ENCODE data around the gene RPGR.

Gene RPGR

DNA sequence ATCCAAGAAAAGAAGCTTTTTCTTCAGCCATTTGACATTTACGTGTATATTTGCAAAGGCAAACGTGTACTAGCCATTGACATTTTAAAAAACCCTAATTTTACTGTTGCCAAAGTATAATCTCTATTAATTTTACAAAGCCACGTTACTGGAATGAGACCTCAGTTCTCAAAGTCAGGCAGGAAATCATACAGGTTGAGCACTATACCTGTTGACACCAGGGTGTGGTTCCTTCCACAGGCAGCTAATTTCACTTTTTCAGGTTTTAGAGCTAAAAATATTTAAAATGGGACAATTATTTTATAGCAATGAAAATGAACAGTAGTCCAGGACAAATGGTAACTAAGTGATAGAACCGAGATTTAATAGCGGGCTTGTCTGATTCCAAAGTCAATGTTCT is 6.5 kb downstream of the RPGR start:
- DNase-seq (ENCODE audit: low read depth) = no peak

DNA sequence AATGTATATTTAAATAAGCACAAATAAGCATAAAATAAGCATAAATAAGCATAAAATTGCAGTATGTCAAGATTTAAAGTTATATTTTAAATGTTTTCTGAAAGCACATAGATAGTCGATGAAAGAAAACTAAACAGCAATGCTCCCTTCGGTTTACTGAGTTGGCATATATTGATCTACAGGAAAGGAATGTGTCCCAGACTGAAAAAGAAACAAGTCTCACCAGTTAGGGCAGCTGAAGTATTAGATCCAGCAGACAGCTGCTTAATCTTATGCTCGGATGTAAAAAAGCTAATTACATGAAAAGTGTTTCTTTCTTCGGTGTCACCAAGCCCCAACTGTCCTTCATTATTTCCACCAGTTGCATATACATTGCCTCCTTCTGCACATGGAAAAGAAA is 8.7 kb downstream of the RPGR start:
- no peak for DNase-seq (ENCODE audit: low read depth)

DNA sequence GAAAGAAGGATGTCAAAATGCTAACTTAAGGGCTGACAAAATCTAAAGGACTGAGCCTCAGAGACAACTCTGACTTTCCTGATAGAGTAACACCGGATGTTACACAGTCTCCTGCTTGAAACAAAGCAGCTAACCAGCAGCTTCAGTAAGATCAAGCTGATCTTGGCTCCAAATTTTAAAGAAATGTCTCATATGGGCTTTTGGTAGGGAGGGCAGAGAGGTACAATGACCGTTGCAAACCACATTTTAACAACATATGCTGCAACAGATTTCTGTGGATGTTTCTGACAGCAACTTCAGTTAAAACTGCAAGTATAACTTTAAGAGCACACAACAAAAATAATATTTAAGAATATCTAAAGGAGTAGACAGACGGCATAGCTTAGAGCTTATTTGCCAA is 9.1 kb downstream of the RPGR start:
- no peak for DNase-seq (ENCODE audit: low read depth)

DNA sequence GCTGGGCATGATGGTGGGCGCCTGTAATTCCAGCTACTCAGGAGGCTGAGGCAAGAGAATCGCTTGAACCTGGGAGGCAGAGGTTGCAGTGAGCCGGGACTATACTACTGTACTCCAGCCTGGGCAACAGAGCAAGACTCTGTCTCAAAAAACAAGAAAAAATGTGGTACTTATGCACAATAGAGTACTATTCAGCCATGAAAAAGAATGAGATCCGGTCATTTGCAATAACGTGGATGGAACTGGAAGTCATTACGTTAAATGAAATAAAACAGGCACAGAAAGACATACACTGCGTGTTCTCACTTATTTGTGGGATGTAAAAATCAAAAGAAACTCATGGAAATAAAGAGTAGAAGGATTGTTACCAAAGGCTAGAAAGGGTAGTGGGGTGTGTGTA is 12.1 kb downstream of the RPGR start:
- DNase-seq (ENCODE audit: low read depth) = no peak

DNA sequence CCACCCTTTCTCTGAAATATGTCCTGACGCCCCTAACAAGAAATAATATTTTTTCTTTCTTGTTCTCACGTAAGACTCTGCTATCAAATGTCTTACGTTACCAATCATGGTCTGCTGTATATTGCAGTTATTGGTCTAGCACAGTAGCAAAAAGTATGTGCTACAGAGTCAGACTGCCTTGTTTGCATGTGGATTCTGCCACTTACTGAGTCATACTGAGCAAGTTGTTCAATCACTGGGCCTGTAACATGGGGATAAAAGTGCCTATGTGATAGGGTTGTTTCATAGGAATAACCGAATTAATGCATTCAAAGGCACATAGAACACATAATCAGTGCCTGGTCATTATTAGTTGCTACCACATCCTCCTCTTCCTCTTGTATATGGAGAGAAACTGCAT is 14.1 kb downstream of the RPGR start:
- DNase-seq (ENCODE audit: low read depth) = no peak

DNA sequence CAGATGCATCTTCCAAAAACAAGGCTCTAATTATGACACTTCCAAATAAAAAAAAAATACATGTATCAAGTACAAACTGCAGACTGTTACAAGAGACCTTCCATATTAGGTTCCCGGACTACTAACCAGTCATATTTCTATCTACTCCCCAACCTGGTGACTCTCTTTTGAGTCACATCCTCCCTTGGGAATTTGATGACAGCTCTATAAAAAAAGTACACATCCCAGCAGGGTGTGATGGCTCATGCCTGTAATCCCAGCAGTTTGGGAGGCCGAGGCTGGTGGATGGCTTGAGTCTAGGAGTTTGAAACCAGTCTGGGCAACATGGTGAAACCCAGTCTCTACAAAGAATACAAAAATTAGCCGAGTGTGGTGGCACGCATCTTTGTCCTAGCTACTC is 14.9 kb downstream of the RPGR start:
- DNase-seq (ENCODE audit: low read depth) = no peak

DNA sequence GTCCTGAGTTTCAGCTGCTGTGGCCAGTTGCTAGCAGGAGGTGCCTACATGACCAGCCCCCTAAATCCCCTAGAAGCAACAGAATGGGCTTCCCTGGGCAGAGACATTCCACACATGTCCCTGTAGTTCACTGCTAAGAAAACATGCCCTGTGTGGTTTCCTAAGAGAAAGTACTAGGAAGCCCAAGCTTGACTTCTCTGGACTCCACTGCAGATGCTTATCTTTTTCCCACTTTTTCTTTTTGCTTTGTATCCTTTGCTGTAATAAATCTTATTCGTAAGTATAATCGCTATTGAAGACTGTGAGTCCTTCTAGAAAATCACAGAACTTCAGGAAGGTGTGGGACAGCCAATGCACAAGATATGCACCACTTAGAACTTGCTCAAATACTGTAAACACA is 15.6 kb downstream of the RPGR start:
- DNase-seq (ENCODE audit: low read depth) = no peak

DNA sequence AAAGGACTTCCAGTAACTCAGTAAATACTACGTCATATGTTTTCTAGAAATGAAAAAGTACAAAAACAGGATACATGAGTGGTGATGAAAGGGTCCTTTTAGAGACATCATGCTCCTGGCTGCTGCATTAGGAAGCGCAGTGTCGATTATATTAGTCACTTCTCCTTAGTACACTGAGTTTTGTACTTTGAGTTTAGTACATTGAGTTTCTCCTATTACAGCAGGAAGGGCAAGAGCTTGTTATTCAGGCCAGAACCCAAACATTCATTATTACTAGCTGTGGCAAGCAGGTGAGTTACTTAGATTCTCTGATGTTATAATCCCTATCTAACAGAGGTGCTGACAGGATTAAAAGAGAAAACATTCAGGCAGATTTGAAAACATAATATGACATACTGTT is 21.3 kb downstream of the RPGR start:
- no peak for DNase-seq (ENCODE audit: low read depth)

DNA sequence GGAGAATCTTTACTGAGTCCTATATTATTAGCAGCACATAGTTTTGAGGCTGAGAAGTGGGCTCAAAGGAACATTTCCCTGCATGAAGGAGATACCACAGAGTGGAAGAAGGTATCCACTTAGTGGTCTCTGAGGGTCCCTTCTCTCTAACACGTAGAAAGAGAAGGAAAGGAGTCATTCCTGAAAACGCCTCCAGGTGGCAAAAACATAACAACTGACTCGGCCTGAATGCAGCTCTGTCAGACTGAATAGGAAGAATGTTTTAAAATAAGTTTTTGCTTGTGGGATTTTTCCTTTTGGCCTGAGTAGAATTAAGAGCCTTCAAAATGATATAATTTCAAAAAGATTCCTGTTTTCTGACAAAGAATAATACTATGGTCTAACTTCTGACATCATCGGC is 23.3 kb downstream of the RPGR start:
- no peak for DNase-seq (ENCODE audit: low read depth)

DNA sequence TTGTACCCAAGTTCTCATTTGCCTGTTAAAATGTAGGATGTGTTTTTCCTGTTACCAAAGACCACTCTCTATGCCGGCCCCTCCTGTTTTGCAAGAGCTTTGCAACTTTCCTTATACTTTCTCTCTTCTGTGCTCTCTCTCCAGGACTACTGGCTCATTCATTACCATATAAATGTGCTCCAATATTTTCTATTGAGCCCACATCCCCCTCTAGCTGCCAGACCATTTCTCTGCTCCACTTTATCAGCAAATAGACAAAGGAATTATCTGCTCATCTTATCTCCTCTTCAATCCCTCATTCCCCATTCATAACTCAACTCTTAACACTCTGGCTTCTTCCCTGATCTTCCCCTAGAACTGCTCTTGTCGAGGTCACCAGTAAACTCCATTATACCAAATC is 33.6 kb downstream of the RPGR start:
- DNase-seq (ENCODE audit: low read depth) = no peak

DNA sequence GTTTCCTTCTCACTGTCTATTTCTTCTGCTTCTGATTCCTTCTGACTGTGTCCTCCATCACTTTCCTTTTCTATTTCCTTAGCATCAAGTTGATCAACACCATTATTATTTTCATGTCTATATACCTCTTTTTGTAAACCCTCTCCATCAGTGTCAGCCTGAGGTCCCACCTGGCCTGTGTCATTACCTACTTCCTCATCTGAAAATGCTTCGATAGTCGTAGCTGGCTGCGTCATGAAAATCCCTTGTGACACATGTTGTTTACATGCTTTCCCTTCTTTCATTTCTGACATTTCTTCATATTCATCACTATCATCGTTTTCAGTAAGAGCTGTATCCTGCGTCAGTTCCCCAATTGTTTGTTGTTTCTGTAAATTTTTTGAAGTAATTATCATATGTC is 39.6 kb downstream of the RPGR start:
- DNase-seq (ENCODE audit: low read depth) = no peak

DNA sequence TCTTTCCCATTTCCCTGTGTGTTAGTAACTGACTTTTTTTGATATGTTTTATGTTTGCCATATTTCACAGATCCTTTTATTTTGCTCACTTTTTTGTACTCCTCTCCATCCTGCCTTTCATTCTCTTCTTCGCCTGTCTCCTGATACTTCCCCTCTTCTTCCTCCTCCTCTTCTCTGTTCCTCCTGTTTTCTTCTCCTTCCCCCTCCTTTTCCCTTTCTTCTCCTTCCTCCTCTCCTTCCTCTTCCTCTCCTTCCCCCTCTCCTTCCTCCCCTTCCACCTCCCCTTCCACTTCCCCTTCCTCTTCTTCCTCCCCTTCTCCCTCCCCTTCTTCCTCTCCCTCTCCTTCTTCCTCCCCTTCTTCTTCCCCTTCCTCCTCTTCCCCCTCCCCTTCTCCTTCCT is 41.7 kb downstream of the RPGR start:
- no peak for DNase-seq (ENCODE audit: low read depth)

DNA sequence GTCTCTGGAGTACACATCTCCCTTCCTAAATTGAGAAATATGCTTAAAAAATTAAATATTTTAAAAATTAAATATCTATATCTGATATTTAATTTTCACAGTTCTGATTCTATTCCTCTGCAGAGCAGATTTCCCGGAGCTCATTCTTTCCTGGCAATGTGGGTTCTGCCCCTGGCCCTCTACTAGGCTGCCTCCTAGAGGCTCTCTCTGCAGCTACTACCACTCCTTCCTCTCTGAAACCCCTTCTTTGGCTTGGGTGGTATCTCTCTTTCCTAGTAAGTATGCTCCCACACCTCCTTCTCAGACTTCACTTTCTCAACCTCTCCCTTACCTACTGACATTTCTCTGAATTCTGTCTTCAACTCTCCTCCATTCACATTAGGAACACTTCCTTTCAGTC is 45.3 kb downstream of the RPGR start:
- DNase-seq (ENCODE audit: low read depth) = no peak

DNA sequence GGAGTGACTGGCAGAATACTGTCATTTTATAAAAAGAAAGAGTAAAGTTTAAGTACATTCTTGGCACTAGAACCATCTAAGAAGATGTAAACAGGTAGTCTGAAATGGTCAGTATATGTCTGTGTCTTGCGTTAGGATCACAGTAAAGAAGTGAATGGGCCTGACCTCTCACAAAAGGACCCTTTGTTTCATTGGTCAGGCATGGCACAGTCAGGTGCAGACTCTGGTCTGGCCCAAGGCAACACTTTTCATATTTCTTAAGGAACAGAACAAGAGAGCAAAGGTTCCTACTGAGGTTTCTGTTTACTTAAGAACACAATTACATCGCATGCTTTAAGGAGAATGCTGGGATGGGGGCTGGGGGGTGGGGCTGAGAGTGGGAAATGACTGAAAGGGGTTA is 48.1 kb downstream of the RPGR start:
- no peak for DNase-seq (ENCODE audit: low read depth)

DNA sequence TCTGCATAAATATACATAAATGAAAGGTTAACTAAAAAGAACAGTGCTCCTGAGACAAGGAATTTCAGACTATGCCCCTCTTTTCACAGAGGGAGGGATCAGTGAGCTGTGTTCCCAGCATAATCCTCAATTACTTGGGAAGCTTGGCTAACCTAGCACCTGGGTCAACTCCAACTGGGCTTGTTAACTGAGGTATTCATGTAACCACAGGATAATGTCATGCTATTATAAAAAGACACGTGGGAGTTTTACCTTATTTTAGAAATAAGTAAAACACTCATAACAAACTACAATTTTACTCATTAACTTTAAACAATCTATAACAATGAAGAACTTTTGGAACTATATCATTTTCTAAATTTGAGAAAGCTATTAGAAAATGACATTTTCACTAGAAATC is 48.6 kb downstream of the RPGR start:
- DNase-seq (ENCODE audit: low read depth) = no peak

DNA sequence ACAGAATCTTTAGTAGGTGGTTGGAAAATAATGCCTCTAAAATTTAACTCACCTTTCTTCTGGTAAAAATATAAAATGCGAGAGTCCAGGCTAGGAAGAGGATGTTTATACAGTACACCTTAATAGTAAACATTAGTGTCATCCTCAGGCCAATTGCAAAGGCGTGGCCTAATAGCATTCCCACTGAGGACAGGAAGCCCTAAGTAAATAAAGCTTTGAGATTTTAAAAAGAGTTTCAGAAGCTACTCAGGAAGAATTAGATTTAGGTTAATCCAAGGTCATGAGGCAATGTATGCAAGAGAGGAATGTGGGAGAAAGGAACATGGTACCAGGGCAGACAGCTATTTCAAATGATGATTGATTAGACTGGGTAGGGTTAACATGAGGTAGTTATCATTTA is 49.5 kb downstream of the RPGR start:
- DNase-seq (ENCODE audit: low read depth) = no peak

DNA sequence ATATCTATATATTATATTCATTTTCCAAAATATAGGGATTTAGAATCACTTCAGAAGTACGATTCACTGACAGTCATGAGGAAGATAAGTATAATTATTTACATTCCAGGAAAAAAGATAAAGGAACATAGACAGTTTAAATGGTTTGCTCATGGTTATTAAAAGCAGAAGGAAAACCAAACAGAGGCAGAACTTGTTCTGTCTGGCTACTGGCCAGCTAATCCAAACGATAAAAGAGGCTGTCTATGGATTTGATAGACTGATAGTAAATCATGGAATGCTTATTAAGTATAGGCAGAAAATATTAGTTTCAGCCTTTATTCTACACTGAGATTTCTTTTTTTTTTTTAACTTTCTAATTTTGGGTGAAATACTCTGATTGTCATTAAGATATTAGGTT is 50.2 kb downstream of the RPGR start:
- DNase-seq (ENCODE audit: low read depth) = no peak

DNA sequence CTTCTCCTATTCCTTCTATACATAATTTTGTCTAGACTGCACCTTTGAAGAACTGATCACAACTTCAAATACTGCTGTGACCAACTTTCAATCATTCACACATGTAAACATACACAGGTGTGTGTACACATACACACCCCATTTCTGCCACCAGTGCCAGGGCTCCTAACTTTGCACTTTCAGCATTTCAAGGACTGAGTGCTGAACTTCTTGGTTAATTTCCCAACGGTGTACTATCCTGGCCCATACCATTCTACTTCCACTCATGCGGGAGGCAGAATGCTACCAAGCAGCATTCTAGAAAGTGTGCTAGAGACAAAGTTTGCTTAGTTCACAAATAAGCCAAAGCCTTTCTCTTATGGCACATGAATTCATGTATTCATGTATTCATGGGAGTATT is 51.2 kb downstream of the RPGR start:
- DNase-seq (ENCODE audit: low read depth) = no peak

DNA sequence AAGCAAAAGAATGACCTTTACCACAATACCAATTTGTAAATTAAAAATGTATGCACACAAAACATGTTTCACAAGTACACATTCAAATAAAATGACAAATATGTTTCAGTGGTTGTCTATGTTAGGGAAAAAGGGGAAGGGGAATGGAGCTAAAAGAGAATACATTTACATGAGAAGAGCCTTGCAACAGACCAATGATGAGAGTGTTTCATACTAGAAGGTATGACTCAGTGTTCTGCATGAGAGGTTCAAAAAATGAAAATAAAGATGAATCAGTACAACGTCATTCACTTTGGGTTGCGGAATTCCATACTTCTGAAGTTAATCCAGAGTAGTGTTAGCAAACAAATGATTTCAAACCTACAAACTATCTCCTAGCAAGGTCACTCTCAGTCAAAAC is 51.7 kb downstream of the RPGR start:
- DNase-seq (ENCODE audit: low read depth) = no peak

DNA sequence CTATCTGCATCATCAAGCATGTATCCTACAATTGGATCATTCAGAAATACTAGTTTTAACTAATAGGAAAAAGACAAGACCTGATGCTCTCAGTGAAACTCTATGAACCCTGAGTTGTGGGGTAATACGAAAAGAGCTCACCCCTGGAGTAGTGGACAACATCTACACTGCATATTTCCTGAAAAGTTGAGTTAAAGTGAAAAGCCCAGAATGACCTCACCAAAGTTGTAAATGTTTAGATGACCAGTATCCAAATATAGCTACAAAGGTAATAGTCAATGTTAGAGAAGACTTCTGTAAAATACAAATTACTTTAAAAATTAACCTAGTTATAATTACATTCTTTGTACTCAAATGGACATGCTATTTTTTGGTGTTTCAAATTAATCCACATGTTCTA is 53.9 kb downstream of the RPGR start:
- DNase-seq (ENCODE audit: low read depth) = no peak

DNA sequence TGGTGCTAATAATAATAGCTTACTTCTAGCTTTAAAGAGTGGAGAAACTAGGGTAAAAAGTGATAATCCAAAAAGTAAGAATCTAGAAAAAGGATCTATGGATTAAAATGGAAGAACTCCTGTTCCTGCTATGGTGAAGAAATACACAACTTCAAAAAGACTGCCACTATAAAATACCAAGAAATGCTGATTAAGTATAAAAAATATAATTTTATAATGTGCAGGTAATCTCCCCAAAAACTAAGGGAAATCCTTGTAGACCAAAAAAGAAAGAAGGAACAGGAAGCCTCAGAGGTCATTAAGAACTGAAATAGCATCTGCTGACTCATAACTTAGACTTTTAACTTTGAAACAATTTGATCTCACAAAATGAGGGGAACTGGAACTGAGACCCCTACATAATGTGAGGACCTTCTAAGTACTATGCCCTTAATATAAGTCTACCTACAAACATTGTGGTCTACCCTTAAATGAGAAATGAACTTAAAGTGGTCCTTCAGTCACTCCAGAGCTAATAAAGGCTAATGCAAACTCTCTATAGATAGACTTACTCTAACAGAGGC is 56.1 kb downstream of the RPGR start:
- no peak for DNase-seq (ENCODE audit: low read depth)

DNA sequence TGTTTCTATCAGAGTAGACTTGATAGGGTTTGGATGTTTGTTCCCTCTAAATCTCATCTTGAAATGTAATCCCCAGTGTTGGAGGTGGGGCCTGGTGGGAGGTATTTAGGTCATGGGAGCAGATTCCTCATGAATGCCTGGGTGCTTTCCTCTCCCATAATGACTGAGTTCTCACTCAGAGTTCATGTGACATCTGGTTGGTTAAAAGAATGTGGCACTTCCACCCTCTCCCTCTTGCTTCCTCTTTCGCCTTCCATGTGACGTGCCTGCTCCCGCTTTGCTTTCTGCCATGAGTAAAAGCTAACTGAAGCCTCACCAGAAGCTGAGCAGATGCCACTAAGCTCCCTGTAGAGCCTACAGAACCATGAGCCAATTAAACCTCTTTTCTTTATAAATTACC is 59.3 kb downstream of the RPGR start:
- DNase-seq (ENCODE audit: low read depth) = no peak

DNA sequence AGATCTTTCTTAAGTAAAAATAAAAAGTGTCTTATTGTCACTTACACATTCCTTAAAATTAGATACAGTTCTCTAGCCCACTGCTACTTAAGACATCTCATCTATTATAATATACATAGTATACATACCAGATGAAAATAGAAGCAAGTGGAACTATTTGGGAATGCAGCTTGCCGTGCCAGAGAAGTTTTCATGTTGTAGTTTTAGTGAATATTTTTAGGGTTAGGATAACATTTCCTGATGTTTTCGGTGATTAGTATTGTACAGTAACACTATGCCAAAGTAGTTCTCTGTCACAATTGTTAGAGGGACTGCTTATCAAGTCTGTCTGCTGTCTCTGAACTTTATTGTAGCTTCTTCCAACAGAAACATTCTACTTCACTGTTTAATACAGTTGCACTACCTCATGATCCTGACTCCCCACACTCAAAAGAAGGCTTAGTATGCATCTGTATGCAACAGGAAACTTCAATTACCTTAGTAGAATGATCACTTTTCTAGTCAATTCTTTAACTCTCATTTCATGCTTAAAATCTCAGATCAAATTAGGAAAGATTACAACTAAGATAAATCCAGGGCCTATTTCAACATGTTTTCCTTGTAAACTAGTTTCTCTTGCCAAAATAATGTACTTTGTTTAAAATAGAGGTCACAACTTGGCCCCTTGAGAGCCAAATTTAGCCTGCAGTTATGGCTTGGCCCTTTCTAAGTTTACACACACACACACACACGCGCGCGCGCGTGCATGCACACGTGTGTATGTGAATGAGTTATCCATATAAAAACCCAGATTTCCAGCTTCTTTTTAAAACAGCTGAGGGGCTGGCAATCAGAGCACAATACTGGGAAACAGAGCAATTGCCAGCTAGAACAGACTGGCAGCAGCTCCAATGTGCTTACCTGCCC is 64.3 kb downstream of the RPGR start:
- DNase-seq (ENCODE audit: low read depth) = no peak

DNA sequence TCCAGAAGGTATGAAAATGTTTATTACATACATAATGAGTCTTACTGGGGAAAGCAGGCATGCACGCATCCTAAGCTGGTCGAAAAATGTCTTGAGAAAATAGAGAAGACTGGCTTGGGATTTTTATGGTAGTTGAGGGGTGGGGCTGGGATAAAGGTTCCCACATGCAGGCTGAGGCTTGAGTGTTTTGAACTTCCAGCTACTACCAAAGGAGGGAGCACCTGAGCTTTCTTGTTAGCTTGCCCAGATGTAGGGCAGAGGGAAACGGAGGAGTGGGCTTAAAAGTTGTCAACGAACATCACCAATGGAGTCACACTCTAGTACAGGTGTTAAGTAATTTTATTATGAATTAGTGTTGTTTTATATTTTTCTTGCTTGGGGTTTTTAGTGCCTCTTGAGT is 67.1 kb downstream of the RPGR start:
- DNase-seq (ENCODE audit: low read depth) = no peak

Data from activated T-cell treated with anti-CD3 and anti-CD28 coated beads for 24 hours (primary cell).